Activated T-helper 1 cell treated with anti-CD3 and anti-CD28 coated beads, Interleukin-12 subunit alpha, Interleukin-12 subunit beta, Interleukin-2, Interleukin-4 antibody, amounts not matched to agents 30 ng/mL and 10 ng/mL and 1 ng/mL, durations not matched to agents 14 hours and 24 hours and 36 hours (primary cell): ENCODE data around the gene PRICKLE1. TPM values are rescaled to one million over a fixed set of nuclear protein-coding genes. Genes with fewer than 3 reads are reported as not detected.

Experiments
- DNase-seq: peaks from one replicate; pipeline ENCODE4 v3.0.0; 2021; ENCODE audit warnings: low spot score
- H3K27ac Mint-ChIP-seq: one replicate; pipeline ENCODE4 v1.8.0; 2021; ENCODE audit warnings: mild to moderate bottlenecking, mixed read lengths
- H3K27me3 Mint-ChIP-seq: one replicate; pipeline ENCODE4 v1.8.0; 2022; ENCODE audit warnings: mild to moderate bottlenecking, moderate library complexity, mixed read lengths; ENCODE audit not compliant: insufficient read depth
- H3K36me3 Mint-ChIP-seq: one replicate; pipeline ENCODE4 v1.8.0; 2021; ENCODE audit warnings: low read depth, mixed read lengths
- H3K4me1 Mint-ChIP-seq: one replicate; pipeline ENCODE4 v1.8.0; 2021; ENCODE audit warnings: low read depth, mixed read lengths
- H3K4me3 Mint-ChIP-seq: one replicate; pipeline ENCODE4 v1.8.0; 2021; ENCODE audit warnings: mild to moderate bottlenecking, moderate library complexity, mixed read lengths
- H3K9me3 Mint-ChIP-seq: one replicate; pipeline ENCODE4 v1.8.0; 2021; ENCODE audit warnings: mixed read lengths
- intact Hi-C: fragments of 100-400 bp; cut with micrococcal nuclease; formaldehyde crosslinking; loops from one replicate; pipeline ENCODE4 v1.15.1; 2024
- total RNA-seq: library from RNA; stranded (reverse); gene quantifications from 2 replicates; pipeline ENCODE4 v1.2.3, GENCODE V29; 2022

Gene PRICKLE1
- 0.34 TPM in 1 of 2 replicates, not detected in the other for total RNA-seq

DNA sequence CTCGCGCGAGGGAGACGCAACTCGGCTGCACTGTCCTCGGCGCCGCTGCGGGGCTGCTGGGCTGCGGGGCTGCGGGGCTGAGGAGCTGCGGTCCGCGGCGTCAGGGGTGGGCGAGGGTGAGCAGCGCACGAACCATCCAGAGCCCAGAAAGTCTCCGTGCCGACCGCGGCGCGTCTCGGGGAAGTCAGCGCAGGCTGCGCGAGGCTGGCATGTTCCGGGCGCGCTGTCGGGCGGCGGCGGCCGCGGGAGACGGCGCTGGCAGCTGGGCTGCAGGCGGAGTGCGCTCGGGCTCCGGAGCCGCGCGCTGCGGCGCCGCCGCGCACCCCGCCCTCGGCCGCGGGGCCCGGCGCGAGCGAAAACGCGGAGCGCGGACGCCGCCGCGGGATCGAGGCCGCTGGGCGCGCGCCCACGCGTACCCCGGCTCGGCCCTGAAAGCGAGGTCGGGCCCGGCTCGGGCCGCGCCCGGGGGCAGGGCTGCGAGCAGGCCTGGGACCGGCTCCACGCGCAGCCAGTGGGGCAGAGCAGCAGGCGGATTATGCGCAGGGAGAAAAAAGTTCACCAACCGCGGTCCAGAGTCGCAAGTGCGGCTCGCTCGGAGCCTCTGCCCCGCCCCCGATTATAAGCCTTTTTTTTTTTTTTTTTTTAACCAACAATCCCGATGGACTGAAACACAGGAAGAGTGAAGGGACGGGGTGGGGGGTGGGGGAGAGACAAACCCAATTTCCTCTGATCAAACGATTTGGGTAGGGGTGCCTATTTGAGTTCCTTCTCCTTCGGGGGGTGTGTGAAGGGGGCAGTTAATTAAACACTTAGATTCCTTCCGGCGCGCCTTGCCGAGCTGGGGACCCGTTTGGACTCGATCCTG is at the start of gene PRICKLE1:
Gene PRICKLE1, minus strand, starts transcription at position 282 of the 865 bp plus-strand sequence. CDS start 117,230 bp downstream, outside the sequence.
- intact Hi-C loops, result loop anchor here (1.0 to 5.0 kb wide), 2 partner anchors 107 to 447 kb away; partner anchors contain the start of gene GXYLT1
- peaks cover 61% of the 10 kb centered on the region for H3K27me3 Mint-ChIP-seq
- peak; percentile 6 for DNase-seq

DNA sequence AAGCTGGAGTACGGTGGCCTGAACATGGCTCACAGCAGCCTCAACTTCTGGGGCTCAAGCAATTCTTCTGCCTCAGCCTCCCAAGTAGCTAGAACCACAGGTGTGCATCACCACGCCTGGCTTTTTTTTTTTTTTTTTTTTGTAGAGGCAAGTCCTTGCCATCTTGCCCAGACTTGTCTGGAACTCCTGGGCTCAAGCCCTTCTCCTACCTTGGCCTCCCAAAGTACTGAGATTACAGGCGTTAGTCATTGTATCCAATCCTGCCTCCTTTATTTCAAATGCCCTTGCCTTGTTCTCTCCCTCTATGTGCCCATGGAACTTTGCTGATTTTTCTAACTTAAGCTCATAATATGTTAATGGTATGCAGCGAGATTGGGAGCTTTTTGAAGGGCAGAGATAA is 49.2 kb upstream of the PRICKLE1 start:
- H3K27me3 Mint-ChIP-seq, result no peaks in the 10 kb centered on the region
- intact Hi-C loops, result no loop called here
- H3K9me3 Mint-ChIP-seq, result no peaks in the 10 kb centered on the region
- H3K4me1 Mint-ChIP-seq, result no peaks in the 10 kb centered on the region
- H3K4me3 Mint-ChIP-seq, result no peak overlapping the region
- no peaks in the 10 kb centered on the region for H3K36me3 Mint-ChIP-seq
- no peak for DNase-seq
- no peak overlapping the region for H3K27ac Mint-ChIP-seq

More for the DNA sequence above, at the start of gene PRICKLE1:
- Mint-ChIP-seq H3K9me3 (no peaks in the 10 kb centered on the region), H3K4me1 (peaks cover 20% of the 10 kb centered on the region), H3K36me3 (peaks cover 4% of the 10 kb centered on the region), H3K4me3 (peak within 1 kb of the TSS; percentile 72), H3K27ac (peak within 1 kb of the TSS; percentile 43)

DNA sequence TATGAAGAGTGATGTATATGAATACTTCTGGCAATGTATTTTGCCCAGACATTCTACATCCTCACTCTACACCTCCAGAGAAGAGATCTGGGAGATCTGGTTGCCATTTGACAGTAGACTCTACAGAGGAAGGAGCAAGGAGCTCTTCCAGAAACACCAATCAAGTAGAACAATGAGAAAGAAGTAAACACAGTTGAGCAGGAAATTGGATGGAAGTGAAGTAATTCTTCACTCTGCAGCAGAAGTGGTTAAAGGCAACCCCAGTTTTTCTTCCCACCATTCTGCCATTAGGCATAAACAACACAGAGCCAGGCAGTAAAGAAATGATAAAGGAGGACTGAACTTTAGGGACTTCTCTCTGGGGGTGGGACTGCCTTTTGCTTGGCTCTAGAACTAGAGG is 48.5 kb upstream of the PRICKLE1 start:
- H3K4me1 Mint-ChIP-seq, result no peaks in the 10 kb centered on the region
- H3K9me3 Mint-ChIP-seq, result no peaks in the 10 kb centered on the region
- intact Hi-C loops, result no loop called here
- H3K36me3 Mint-ChIP-seq, result no peaks in the 10 kb centered on the region
- DNase-seq, result no peak
- no peak overlapping the region for H3K27ac Mint-ChIP-seq
- no peak overlapping the region for H3K4me3 Mint-ChIP-seq
- H3K27me3 Mint-ChIP-seq, result no peaks in the 10 kb centered on the region

DNA sequence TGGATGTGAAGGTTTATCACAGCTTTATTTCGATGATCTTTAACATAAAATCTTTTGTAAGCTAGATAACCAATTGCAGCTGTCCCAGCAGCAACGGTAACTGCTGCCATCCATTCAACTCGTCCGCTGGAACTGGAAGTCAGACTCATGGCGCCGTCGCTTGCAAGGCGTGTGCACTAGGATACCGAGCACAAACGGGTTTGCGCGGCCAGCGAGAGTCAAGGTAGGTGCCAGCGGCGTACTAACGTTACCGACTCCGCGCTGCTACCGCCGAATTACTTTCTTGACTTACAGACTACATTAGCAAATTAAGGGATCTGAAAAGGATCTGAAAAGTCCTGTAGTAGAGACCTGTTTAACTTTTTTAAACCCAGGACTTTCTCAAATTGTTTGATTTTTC is 47.4 kb upstream of the PRICKLE1 start:
- no peak for DNase-seq
- intact Hi-C loops, result no loop called here
- H3K36me3 Mint-ChIP-seq, result no peaks in the 10 kb centered on the region
- no peak overlapping the region for H3K4me3 Mint-ChIP-seq
- H3K27ac Mint-ChIP-seq, result no peak overlapping the region
- H3K27me3 Mint-ChIP-seq, result no peaks in the 10 kb centered on the region
- no peaks in the 10 kb centered on the region for H3K4me1 Mint-ChIP-seq
- no peaks in the 10 kb centered on the region for H3K9me3 Mint-ChIP-seq

DNA sequence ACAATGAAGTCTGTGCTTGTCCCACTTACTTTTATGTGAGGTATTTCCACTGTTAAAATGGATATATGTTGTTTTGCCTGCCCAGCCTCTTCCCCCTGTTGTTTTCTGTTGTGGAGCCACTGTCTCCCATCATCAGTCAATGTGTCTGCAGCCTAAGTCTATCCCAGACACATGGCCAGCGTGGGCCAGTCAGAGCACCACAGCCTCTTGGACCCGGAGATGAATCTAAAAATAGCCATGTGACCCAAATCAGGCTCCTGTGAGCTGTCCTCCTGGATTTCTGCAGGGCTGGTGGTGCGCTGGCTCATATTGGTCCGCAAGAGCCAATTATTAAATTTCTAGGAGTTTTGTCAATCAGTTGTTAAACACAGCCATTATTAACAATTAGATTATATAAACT is 44.0 kb upstream of the PRICKLE1 start:
- Mint-ChIP-seq H3K36me3 (no peaks in the 10 kb centered on the region), H3K27ac (no peak overlapping the region), H3K27me3 (no peaks in the 10 kb centered on the region), H3K4me1 (no peaks in the 10 kb centered on the region), H3K9me3 (no peaks in the 10 kb centered on the region), H3K4me3 (no peak overlapping the region)
- intact Hi-C loops, result loop anchor here (1.0 kb wide), 1 partner anchor 8 kb away; no protein-coding TSS in a partner anchor
- DNase-seq, result no peak

DNA sequence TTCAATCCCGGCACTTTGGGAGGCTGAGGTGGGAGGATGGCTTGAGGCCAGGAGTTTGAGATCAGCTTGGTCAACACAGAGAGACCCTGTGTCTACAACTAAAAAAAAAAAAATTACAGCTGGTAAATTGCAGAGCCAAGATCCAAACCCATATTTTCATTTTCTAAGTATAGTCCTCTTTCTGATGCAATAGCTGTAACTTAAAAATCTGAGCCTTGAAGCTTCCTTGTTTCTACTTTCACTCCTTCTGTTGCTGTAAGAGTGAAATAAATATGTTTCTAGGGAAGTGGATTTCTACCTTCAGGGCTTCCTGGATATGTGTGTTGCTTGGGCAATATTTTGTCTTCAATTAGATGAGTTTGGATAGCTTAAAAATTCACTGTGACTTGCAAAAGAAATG is 42.0 kb upstream of the PRICKLE1 start:
- Mint-ChIP-seq H3K27me3 (no peaks in the 10 kb centered on the region), H3K9me3 (no peaks in the 10 kb centered on the region), H3K4me3 (no peak overlapping the region), H3K27ac (no peak overlapping the region), H3K36me3 (no peaks in the 10 kb centered on the region), H3K4me1 (no peaks in the 10 kb centered on the region)
- DNase-seq, result no peak
- intact Hi-C loops, result no loop called here

DNA sequence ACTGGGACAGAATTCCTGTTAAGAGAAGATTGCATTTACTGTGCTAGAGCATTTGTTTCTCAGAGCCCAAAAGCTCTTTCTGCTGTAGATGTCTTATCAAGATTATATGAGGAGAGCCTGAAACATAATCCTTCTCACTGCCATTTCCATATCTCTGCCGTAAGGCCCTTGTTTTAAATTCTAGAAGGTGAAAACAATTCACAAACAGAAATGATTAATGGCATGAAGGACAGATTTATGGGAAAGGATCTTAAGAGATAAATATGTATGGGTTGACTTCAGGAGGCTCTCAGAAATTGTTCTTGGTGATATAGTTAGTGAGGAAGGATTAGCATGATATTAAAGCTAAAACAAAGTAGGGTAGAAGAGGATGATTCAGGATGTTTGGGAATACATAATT is 40.8 kb upstream of the PRICKLE1 start:
- H3K4me1 Mint-ChIP-seq, result no peaks in the 10 kb centered on the region
- H3K27me3 Mint-ChIP-seq, result no peaks in the 10 kb centered on the region
- H3K4me3 Mint-ChIP-seq, result no peak overlapping the region
- no peak for DNase-seq
- H3K9me3 Mint-ChIP-seq, result no peaks in the 10 kb centered on the region
- no peak overlapping the region for H3K27ac Mint-ChIP-seq
- intact Hi-C loops, result no loop called here
- H3K36me3 Mint-ChIP-seq, result no peaks in the 10 kb centered on the region

DNA sequence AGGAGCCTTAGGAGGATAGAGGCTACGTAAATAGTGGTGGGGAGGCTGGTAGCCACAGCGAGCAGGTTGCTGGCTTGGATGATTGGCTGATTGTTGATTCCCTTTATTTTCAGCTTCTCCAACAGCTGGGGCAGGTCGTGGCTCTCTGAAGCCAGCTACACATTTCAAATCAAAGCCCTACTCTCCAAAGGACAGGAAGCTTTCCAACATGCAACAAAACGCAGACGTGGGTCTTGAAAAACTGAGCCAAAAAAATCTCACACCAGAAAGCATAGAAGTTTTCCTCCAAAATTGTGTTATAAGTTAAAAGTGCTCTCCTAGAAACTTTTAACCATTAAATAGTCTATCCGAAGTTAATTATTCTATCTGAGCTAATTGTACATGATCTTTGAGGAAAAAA is 37.6 kb upstream of the PRICKLE1 start:
- Mint-ChIP-seq H3K4me3 (no peak overlapping the region), H3K4me1 (no peaks in the 10 kb centered on the region), H3K36me3 (no peaks in the 10 kb centered on the region), H3K9me3 (peaks cover 5% of the 10 kb centered on the region), H3K27me3 (no peaks in the 10 kb centered on the region), H3K27ac (no peak overlapping the region)
- no peak for DNase-seq
- intact Hi-C loops, result no loop called here

DNA sequence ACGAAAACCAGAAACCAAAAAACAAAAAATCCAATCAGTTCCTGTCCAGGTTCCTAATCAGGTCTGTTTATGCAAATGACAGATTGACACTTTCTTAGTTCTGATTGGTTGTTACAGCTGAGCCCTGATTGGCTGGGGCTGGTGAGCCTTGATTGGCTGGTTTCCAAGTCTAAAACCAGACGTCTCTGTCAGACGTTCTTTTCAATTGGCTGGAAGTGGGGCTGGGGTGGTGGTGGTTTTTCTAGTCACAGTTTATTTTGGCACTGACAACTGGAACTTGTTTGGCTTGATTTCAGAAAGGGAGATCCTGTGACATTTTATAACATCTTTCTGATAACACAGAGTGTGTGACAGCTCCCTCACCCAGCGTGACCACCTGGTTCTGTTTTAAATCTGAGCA is 36.1 kb upstream of the PRICKLE1 start:
- no peak for DNase-seq
- H3K27me3 Mint-ChIP-seq, result no peaks in the 10 kb centered on the region
- H3K4me3 Mint-ChIP-seq, result no peak overlapping the region
- peaks cover 5% of the 10 kb centered on the region for H3K9me3 Mint-ChIP-seq
- no peaks in the 10 kb centered on the region for H3K4me1 Mint-ChIP-seq
- intact Hi-C loops, result loop anchor here (1.0 kb wide), 1 partner anchor 8 kb away; no protein-coding TSS in a partner anchor
- H3K36me3 Mint-ChIP-seq, result no peaks in the 10 kb centered on the region
- no peak overlapping the region for H3K27ac Mint-ChIP-seq

DNA sequence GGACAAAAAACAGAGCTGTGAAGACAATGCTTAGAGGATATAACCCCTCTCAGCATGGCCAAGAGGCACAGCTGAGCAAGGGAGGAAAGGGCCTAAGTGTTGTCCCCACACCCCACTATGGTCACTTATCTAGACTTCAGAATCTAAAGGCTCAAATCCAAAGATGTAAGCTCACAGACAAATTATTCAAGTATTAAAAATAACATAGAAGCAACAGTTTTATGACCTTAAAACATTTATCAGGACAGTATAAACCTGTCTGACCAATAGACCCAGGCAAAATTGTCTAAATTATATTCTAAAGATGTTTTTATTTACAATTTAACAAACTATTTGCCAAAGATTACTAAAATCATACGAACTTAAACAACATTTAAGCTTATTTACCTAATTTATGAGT is 28.1 kb upstream of the PRICKLE1 start:
- intact Hi-C loops, result no loop called here
- Mint-ChIP-seq H3K27me3 (no peaks in the 10 kb centered on the region), H3K9me3 (peaks cover 14% of the 10 kb centered on the region), H3K4me1 (no peaks in the 10 kb centered on the region), H3K4me3 (no peak overlapping the region), H3K36me3 (no peaks in the 10 kb centered on the region), H3K27ac (no peak overlapping the region)
- DNase-seq, result no peak

DNA sequence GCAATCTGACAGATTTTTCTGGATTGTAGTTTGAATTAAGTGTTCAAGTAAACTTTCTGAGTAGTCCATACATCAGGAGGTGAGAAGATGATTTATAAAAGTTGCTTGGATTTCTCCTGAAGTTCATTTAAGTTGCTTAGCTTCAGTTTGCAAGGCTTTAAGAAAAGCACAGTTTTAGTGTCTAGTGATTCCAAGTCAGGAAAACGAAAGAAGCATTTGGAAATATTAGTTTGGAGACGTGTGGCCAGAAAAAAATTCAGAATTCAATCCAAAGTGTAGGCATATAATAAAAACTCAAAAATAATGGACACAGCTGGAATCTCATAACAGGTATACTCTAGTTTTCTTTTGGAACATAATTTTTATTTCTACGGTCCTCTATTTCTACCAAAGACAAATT is 25.5 kb upstream of the PRICKLE1 start:
- Mint-ChIP-seq H3K36me3 (no peaks in the 10 kb centered on the region), H3K4me1 (no peaks in the 10 kb centered on the region), H3K27me3 (no peaks in the 10 kb centered on the region), H3K4me3 (no peak overlapping the region), H3K9me3 (peaks cover 14% of the 10 kb centered on the region), H3K27ac (no peak overlapping the region)
- intact Hi-C loops, result no loop called here
- no peak for DNase-seq

DNA sequence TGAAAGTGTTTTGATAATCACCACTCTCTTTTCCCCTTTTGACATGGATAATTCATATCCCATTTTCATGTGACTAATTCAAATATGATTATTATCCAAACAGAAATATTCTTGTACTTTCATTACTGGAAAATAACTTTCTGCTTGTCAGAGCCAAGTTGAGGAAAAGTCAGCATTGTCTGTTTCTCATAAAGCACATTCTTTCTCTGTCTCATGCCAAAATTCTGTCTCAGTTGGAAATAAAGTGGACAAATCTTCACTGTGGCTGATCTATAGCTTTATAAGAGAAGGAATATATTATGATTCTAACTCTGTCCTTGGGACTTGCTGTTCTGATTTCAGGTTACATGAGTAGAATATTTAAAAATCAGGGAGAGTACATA is 22.7 kb upstream of the PRICKLE1 start:
- Mint-ChIP-seq H3K4me1 (no peaks in the 10 kb centered on the region), H3K36me3 (no peaks in the 10 kb centered on the region), H3K27ac (no peak overlapping the region), H3K4me3 (no peak overlapping the region), H3K9me3 (no peaks in the 10 kb centered on the region), H3K27me3 (no peaks in the 10 kb centered on the region)
- no peak for DNase-seq
- intact Hi-C loops, result no loop called here

DNA sequence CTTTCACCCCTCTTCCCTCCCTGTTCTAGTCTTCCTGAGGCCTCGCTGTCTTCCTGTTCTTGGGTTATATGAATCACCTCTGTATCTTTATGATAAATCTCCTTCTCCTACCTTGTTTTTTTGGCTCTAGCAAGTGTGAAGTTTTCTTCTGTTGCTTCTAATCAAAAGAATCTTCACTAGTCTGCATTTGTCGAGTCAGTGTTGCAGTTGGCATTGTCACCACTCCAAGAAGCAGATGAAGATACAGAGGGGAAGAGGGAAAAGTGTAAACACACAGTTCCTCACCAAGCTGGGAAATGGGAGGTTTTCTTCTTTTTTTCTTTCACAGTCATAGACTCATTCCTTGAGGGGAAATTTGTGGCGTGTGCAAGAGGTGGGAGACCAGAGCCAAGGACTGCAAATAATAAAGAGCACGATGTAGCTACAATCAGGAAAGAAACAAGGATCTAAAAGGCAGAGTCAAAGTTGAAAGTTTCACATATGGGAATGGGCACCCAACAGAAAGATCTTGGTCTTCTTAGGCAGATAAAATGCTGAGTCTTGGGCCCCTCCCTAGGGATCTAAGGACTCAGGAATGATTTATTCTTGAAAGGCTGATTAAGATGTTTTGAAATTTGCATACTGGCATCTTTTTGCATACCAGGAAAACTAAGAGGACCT is 22.2 kb upstream of the PRICKLE1 start:
- no peak for DNase-seq

More for the DNA sequence above, 22.2 kb upstream of the PRICKLE1 start:
- Mint-ChIP-seq H3K36me3 (no peaks in the 10 kb centered on the region), H3K4me1 (no peaks in the 10 kb centered on the region), H3K9me3 (no peaks in the 10 kb centered on the region), H3K27me3 (no peaks in the 10 kb centered on the region), H3K27ac (no peak overlapping the region), H3K4me3 (no peak overlapping the region)
- intact Hi-C loops, result no loop called here
